Lower leg skin (tissue), 4 donors: ENCODE data around the gene GJB2. TPM values are rescaled to one million over a fixed set of nuclear protein-coding genes. Genes with fewer than 3 reads are reported as not detected.

Experiments
- DNase-seq, 2 donors: peaks; one replicate each; pipeline ENCODE4 v3.0.0-alpha.2; 2019; ENCODE audit warnings: low spot score in 2 of 2
- H3K4me3 ChIP-seq: fragments of 200-600 bp; sonication (generic); 2 replicates; pipeline ENCODE4 v1.5.1; 2017; ENCODE audit warnings: mild to moderate bottlenecking, low read depth; ENCODE audit not compliant: poor library complexity, severe bottlenecking
- CTCF ChIP-seq, 3 donors: fragments of 450-650 bp; IDR thresholded peaks; one replicate each; pipeline ENCODE4 v1.5.1; 2016; ENCODE audit warnings: antibody characterized with exemption in 3 of 3, mild to moderate bottlenecking in 3 of 3, moderate library complexity in 2 of 3
- POLR2A ChIP-seq, 2 donors: fragments of 450-650 bp; IDR thresholded peaks; one replicate each; pipeline ENCODE4 v1.6.1; 2016 to 2017; ENCODE audit warnings: antibody characterized with exemption in 2 of 2, mild to moderate bottlenecking in 1 of 2, moderate library complexity in 1 of 2
- WGBS, 2 donors: methylation state at CpG; one replicate each; pipeline ENCODE4 v1.1.5; 2018; 5-methylcytosine and 5-hydroxymethylcytosine counted together
- intact Hi-C: fragments of 100-400 bp; cut with DNase I; formaldehyde crosslinking; loops from one replicate; pipeline ENCODE4 v1.15.0; 2023; ENCODE audit warnings: low total_unique reads
- total RNA-seq, 4 donors: library from RNA; depleted of rRNA; stranded (reverse); fragments of >200 nt; gene quantifications; one replicate each; pipeline ENCODE4 v1.1.0, GENCODE V29; 2016

GJB2 gene
- total RNA-seq, 4 donors from 2014 or later: 46.7 to 160 (median 63.0) TPM

GRCh38 chr13:20144141-20144850, 48.4 kb downstream of the GJB2 start:
- 81 to 91% methylated on average over 12 of the region's 12 CpGs for WGBS, 2 donors
- intact Hi-C loops: no loop called here
- no peak overlapping the region for H3K4me3 ChIP-seq
- TF ChIP-seq CTCF (IDR thresholded peaks at IDR 0.05) (no peak), POLR2A (IDR thresholded peaks at IDR 0.05) (no peak)
- DNase-seq: no peak

GRCh38 chr13:20142927-20143480, 49.7 kb downstream of the GJB2 start:
- 86 to 94% methylated on average over 30 of the region's 30 CpGs for WGBS, 2 donors
- TF ChIP-seq POLR2A (IDR thresholded peaks at IDR 0.05): no peak
- TF ChIP-seq CTCF (IDR thresholded peaks at IDR 0.05): no peak
- H3K4me3 ChIP-seq: no peak overlapping the region
- intact Hi-C loops: no loop called here
- no peak for DNase-seq

GRCh38 chr13:20142023-20142926, 50.5 kb downstream of the GJB2 start:
- H3K4me3 ChIP-seq: no peak overlapping the region
- TF ChIP-seq POLR2A (IDR thresholded peaks at IDR 0.05) (no peak), CTCF (IDR thresholded peaks at IDR 0.05) (no peak)
- DNase-seq: no peak

GRCh38 chr13:20141238-20142022, 51.3 kb downstream of the GJB2 start:
- TF ChIP-seq CTCF (IDR thresholded peaks at IDR 0.05) (no peak), POLR2A (IDR thresholded peaks at IDR 0.05) (no peak)
- no peak overlapping the region for H3K4me3 ChIP-seq
- no peak for DNase-seq
- intact Hi-C loops: no loop called here
- WGBS, 2 donors: 61 to 67% methylated on average over 13 to 14 of the region's 14 CpGs

More at GRCh38 chr13:20142023-20142926, 50.5 kb downstream of the GJB2 start:
- WGBS, 2 donors: 40 to 60% methylated on average over 39 to 75 of the region's 84 CpGs
- intact Hi-C loops: no loop called here

- DNase-seq: no peak
- no peak overlapping the region for H3K4me3 ChIP-seq
- TF ChIP-seq CTCF (IDR thresholded peaks at IDR 0.05) (no peak), POLR2A (IDR thresholded peaks at IDR 0.05) (no peak)
- intact Hi-C loops: no loop called here
- 69 to 91% methylated on average over 4 of the region's 4 CpGs for WGBS, 2 donors
Observed at GRCh38 chr13:20140487-20140886, 52.3 kb downstream of the GJB2 start.
